ENCODE data around the gene ARID4B. TPM values are rescaled to one million over a fixed set of nuclear protein-coding genes. Genes with fewer than 3 reads are reported as not detected.

Gene ARID4B
- total and polyA plus RNA-seq, 2 of the 13 experiments (the other 11 are each of a cell fraction or from before 2014, with no cell fraction given): 9.7 to 24.6 TPM

GRCh38 chr1:235259133-235259778, 68.7 kb downstream of the ARID4B start:
- ChIA-PET CTCF (ENCODE audit: low intra/inter-chr PET ratio, low total read pairs) (no interaction called here), POLR2A (no interaction called here)
- no peaks in the 10 kb centered on the region for H3K9me3 ChIP-seq (ENCODE audit: low read length)
- H4K20me1 ChIP-seq (ENCODE audit: insufficient read depth, low read length): 0 out of 2 replicates have a peak, but pooled peaks cover 9% of the 10 kb centered on the region
- no peak overlapping the region for H3K9ac ChIP-seq (ENCODE audit: insufficient read depth, low read depth, low read length)
- H3K36me3 ChIP-seq (replicated peaks in 1 of 2; ENCODE audit: control insufficient read depth in 1 of 2, insufficient read depth in 2 of 2, low read length in 2 of 2): peaks cover 6 to 20% of the 10 kb centered on the region in 2 experiments; a peak in 4 of 5 replicates
- no peak overlapping the region for H2AFZ ChIP-seq (ENCODE audit: low read length)
- intact Hi-C loops (cut with micrococcal nuclease; ENCODE audit: unreplicated experiment): no loop called here
- H3K4me3 ChIP-seq (replicated peaks in 1 of 3; ENCODE audit: insufficient read depth in 1 of 3, low read depth in 2 of 3, low read length in 3 of 3): no peak overlapping the region
- ATAC-seq (no peak), FAIRE-seq (no peak), DNase-seq (ENCODE audit: low spot score) (no peak)
- peaks cover 63% of the 10 kb centered on the region for H3K79me2 ChIP-seq (ENCODE audit: insufficient read depth, low read length)
- H3K27me3 ChIP-seq (ENCODE audit: control insufficient read depth in 1 of 2, insufficient read depth in 2 of 2, low read length in 2 of 2): no peaks in the 10 kb centered on the region
- no peak overlapping the region for H3K27ac ChIP-seq (ENCODE audit: extremely low read length, insufficient read depth, low read length)
- H3K4me1 ChIP-seq (ENCODE audit: insufficient read depth, low read length): peaks cover 10% of the 10 kb centered on the region; the same call in 1 of the 2 replicates
- TSS peak; percentile 32 for BruUV-seq (replicated peaks)
- in situ Hi-C loops (cut with HindIII; ENCODE audit: extremely low pct_ligation_motif_present, low pct_unique_long_range_greater_than_20kb): loop anchor here (10.0 kb wide), 1 partner anchor 66 kb away; the partner anchor contains the start of genes ARID4B and GGPS1
- H3K4me2 ChIP-seq (ENCODE audit: low read depth, low read length): no peak overlapping the region
- 100% methylated on average over 1 of the region's 1 CpG for WGBS (ENCODE audit: low lambda C conversion rate)
- no peak for TF ChIP-seq NFE2L2 (IDR thresholded peaks at IDR 0.05; ENCODE audit: low read length)
- TF ChIP-seq STAG1 (CRISPR knock-in tag; IDR thresholded peaks at IDR 0.05): no peak
- no peak for TF ChIP-seq ZBTB49 (CRISPR knock-in tag; IDR thresholded peaks at IDR 0.05; ENCODE audit: borderline replicate concordance)
- no peak for TF ChIP-seq KDM4B (CRISPR knock-in tag; IDR thresholded peaks at IDR 0.05)
- TF ChIP-seq ZNF382 (CRISPR knock-in tag; IDR thresholded peaks at IDR 0.05; ENCODE audit: borderline replicate concordance): no peak
- no peak for TF ChIP-seq ZNF232 (CRISPR knock-in tag; IDR thresholded peaks at IDR 0.05; ENCODE audit: borderline replicate concordance)
- TF ChIP-seq BRD4 (CRISPR knock-in tag; IDR thresholded peaks at IDR 0.05): no peak
- no peak for TF ChIP-seq ZBTB25 (CRISPR knock-in tag; IDR thresholded peaks at IDR 0.05)
- TF ChIP-seq ONECUT2 (CRISPR knock-in tag; IDR thresholded peaks at IDR 0.05): no peak
- no peak for TF ChIP-seq HIC2 (CRISPR knock-in tag; IDR thresholded peaks at IDR 0.05; ENCODE audit: low read depth)
- TF ChIP-seq PCBP2 (optimal IDR thresholded peaks at IDR 0.05; ENCODE audit: low read depth, low read length, poor library complexity, severe bottlenecking): no peak
- TF ChIP-seq IRF2 (CRISPR knock-in tag; IDR thresholded peaks at IDR 0.05): no peak
- TF ChIP-seq MLLT10 (CRISPR knock-in tag; IDR thresholded peaks at IDR 0.05): no peak
- TF ChIP-seq IKZF4 (CRISPR knock-in tag; IDR thresholded peaks at IDR 0.05; ENCODE audit: borderline replicate concordance, low read depth, not compliant biosample characterization): no peak
- no peak for TF ChIP-seq HMGXB3 (CRISPR knock-in tag; IDR thresholded peaks at IDR 0.05; ENCODE audit: borderline replicate concordance)

All from HepG2 (cell line).